GM12873 (cell line): ENCODE data around the gene LCLAT1.

ENCODE experiments used
- CTCF ChIP-seq: IDR thresholded peaks from 2 replicates; pipeline ENCODE4 v1.5.1; 2012; ENCODE audit warnings: low read depth, mild to moderate bottlenecking, moderate library complexity, low read length, control low read depth; ENCODE audit not compliant: insufficient read depth; ENCODE audit errors: missing control alignments

Gene LCLAT1

GRCh38 chr2:30684026-30684425 is 237.0 kb downstream of the LCLAT1 start:
- no peak for TF ChIP-seq CTCF

- no peak for TF ChIP-seq CTCF
These were observed 237.5 kb downstream of the LCLAT1 start for GRCh38 chr2:30684516-30684915.

GRCh38 chr2:30684996-30685395 is 237.9 kb downstream of the LCLAT1 start:
- TF ChIP-seq CTCF: no peak

GRCh38 chr2:30686000-30686399 is 239.0 kb downstream of the LCLAT1 start:
- TF ChIP-seq CTCF: peak; percentile 55

- TF ChIP-seq CTCF: no peak
These were observed 239.6 kb downstream of the LCLAT1 start for GRCh38 chr2:30686669-30687068.

- TF ChIP-seq CTCF: no peak
These were observed 241.9 kb downstream of the LCLAT1 start for GRCh38 chr2:30688956-30689401.

GRCh38 chr2:30689496-30690125 is 242.6 kb downstream of the LCLAT1 start:
- TF ChIP-seq CTCF: no peak
